Mesothelial cell of epicardium (in vitro differentiated cells): ENCODE data around the gene MGAT5B. TPM values are rescaled to one million over a fixed set of nuclear protein-coding genes. Genes with fewer than 3 reads are reported as not detected.

Source experiments
- DNase-seq, 2 experiments: peaks; one replicate each; pipeline ENCODE4 v3.0.0; 2021; ENCODE audit warnings: low spot score in 2 of 2; ENCODE audit not compliant: unreplicated experiment in 2 of 2
- H3K27ac Mint-ChIP-seq: 2 replicates; pipeline ENCODE4 v1.8.0; 2021; ENCODE audit warnings: mixed read lengths
- H3K27me3 Mint-ChIP-seq: 2 replicates; pipeline ENCODE4 v1.8.0; 2021; ENCODE audit warnings: low read depth, mixed read lengths
- H3K36me3 Mint-ChIP-seq: 2 replicates; pipeline ENCODE4 v1.8.0; 2021; ENCODE audit warnings: mixed read lengths
- H3K4me1 Mint-ChIP-seq: 2 replicates; pipeline ENCODE4 v1.8.0; 2021; ENCODE audit warnings: mixed read lengths
- H3K4me3 Mint-ChIP-seq: 2 replicates; pipeline ENCODE4 v1.8.0; 2021; ENCODE audit warnings: mild to moderate bottlenecking, moderate library complexity, mixed read lengths
- H3K9me3 Mint-ChIP-seq: 2 replicates; pipeline ENCODE4 v1.8.0; 2021; ENCODE audit warnings: mixed read lengths
- total RNA-seq: library from RNA; stranded (reverse); gene quantifications from 3 replicates; pipeline ENCODE4 v1.2.1, GENCODE V29; 2021
- TF ChIP-seq, protein P1 (sequence below): fragments of 200-600 bp; sonication (generic); IDR thresholded peaks from one replicate; pipeline ENCODE4 v1.5.0; 2021; ENCODE audit warnings: antibody characterized with exemption; ENCODE audit not compliant: unreplicated experiment

MGAT5B gene
- total RNA-seq, 1 donor from 2014 or later, result 0.78 TPM

DNA sequence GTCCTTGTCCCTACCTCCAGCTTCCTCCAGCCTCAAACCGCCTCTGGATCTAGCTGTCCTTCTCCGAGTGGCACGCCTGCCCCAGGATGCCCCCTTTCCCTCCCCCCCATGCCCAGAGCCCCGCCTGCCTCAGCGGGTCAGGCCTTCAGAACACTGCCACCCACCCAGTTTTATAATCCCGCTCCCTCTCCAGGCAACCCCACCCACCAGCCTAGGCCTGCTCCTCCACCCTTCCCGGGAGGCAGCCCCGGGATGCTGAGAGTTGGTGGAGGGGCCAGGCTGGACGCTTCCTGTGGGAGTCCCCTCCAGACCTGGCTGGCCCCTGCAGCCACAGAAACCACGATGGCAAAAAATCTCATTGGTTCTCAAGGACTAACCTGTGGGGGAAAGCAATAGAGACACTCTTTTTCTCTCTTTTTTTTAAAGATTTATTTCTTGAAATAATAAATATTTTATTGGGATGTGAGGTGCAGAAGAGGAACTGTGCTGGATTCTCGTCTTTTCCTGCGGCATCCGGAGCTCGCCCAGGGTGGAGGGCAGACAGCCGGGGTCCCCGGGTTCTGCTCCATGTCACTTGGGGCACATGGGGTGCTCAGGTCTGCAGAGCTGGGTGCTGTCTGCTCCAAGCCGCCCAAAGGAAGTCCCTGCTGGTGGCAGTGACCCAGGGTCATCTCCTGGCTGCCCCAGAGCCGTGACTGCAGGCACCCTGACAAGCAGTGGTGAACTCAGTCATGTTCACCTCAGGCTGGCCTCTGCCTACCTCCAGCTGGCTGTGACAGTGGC is 81.9 kb downstream of the MGAT5B start:
- Mint-ChIP-seq H3K27me3 (peaks cover 5% of the 10 kb centered on the region), H3K27ac (no peak overlapping the region), H3K9me3 (no peaks in the 10 kb centered on the region), H3K36me3 (no peaks in the 10 kb centered on the region), H3K4me1 (no peaks in the 10 kb centered on the region), H3K4me3 (no peak overlapping the region)
- no peak for DNase-seq
- TF ChIP-seq, protein P1, sequence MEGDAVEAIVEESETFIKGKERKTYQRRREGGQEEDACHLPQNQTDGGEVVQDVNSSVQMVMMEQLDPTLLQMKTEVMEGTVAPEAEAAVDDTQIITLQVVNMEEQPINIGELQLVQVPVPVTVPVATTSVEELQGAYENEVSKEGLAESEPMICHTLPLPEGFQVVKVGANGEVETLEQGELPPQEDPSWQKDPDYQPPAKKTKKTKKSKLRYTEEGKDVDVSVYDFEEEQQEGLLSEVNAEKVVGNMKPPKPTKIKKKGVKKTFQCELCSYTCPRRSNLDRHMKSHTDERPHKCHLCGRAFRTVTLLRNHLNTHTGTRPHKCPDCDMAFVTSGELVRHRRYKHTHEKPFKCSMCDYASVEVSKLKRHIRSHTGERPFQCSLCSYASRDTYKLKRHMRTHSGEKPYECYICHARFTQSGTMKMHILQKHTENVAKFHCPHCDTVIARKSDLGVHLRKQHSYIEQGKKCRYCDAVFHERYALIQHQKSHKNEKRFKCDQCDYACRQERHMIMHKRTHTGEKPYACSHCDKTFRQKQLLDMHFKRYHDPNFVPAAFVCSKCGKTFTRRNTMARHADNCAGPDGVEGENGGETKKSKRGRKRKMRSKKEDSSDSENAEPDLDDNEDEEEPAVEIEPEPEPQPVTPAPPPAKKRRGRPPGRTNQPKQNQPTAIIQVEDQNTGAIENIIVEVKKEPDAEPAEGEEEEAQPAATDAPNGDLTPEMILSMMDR, result no peak

DNA sequence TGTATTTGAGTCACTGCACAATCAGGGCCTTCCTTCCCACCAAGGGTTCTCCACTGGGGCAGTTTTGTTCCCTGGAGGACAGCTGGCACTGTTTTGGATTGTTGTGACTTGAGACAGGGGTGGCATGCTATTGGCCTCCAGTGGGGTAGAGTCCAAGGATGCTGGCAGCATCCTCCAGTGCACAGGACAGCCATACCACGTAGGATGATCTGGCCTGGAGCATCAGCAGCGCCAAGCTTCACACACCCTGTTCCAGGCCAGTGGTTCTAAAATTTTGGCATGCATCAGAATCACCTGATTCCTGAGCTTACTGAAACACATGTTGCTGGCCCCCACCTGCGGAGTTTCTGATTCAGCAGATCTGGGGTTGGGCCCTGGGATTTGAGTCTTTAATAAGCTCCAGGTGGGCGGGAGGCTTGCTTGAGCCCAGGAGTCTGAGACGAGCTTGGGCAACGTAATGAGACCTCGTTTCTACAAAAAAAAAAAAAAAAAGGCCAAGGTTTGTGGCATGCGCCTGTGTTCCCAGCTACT is 83.2 kb downstream of the MGAT5B start:
- Mint-ChIP-seq H3K4me1 (no peaks in the 10 kb centered on the region), H3K9me3 (no peaks in the 10 kb centered on the region), H3K27me3 (peaks cover 5% of the 10 kb centered on the region), H3K36me3 (no peaks in the 10 kb centered on the region), H3K4me3 (no peak overlapping the region), H3K27ac (no peak overlapping the region)
- TF ChIP-seq, protein P1, result no peak
- DNase-seq, result no peak

DNA sequence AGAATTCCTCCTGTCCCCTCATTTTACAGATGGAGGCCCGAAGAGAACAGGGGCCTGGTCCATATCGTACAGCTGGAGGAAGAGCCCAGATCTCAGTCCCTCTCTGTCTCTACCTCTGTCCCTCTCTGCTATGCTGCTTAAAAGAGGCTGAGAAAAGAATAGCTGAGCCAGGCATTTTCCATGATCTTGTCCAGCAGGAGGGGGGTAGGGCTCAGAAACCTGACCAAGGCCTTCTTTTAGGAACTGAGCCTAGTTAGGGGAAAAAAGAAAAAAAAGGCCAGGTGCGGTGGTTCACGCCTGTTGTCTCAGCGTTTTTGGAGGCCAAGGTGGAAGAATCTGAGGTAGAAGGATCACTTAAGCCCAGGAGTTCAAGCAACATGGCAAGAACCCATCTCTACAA is 84.2 kb downstream of the MGAT5B start:
- Mint-ChIP-seq H3K27ac (no peak overlapping the region), H3K36me3 (no peaks in the 10 kb centered on the region), H3K27me3 (peaks cover 9% of the 10 kb centered on the region), H3K4me3 (no peak overlapping the region), H3K9me3 (no peaks in the 10 kb centered on the region), H3K4me1 (no peaks in the 10 kb centered on the region)
- no peak for DNase-seq
- TF ChIP-seq, protein P1, result no peak

DNA sequence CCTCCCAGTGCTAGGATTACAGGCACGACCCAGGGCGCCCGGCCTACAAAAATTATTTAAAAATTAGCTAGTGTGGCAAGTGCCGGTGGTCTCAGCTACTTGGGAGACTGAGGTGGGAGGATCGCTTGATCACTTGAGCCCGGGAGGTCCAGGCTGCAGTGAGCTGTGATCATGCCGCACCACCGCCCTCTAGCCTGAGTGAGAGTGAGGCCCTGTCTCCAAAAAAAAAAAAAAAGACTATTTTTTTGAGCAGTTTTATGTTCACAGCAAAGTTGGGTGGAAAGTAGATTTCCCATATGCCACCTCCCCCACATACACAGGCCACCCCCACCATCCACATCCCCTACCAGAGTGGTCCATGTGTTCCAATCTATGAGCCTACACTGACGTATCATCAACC is 84.9 kb downstream of the MGAT5B start:
- no peaks in the 10 kb centered on the region for H3K36me3 Mint-ChIP-seq
- DNase-seq, result no peak
- H3K27me3 Mint-ChIP-seq, result peaks cover 14% of the 10 kb centered on the region
- H3K9me3 Mint-ChIP-seq, result no peaks in the 10 kb centered on the region
- TF ChIP-seq, protein P1, result no peak
- H3K27ac Mint-ChIP-seq, result no peak overlapping the region
- no peaks in the 10 kb centered on the region for H3K4me1 Mint-ChIP-seq
- no peak overlapping the region for H3K4me3 Mint-ChIP-seq

DNA sequence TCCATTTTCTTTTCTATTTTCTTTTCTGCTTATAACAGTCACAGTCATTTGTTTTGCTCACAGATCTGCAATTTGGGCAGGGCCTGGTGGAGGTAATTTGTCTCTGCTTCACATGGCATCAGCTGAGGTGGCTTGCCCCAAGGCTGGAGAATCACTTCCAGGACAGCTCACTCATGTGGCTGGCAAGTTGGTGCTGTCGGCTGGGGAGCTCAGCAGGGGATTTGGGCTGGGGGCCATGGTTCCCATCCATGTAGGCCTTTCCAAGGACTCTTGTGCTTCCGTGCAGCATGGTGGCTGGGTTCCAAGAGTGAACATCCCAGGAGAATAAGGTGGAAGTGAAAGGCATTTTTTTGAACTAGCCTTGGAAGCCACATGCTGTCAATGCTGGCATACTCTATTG is 85.7 kb downstream of the MGAT5B start:
- TF ChIP-seq, protein P1, result no peak
- DNase-seq, result no peak
- no peak overlapping the region for H3K4me3 Mint-ChIP-seq
- no peaks in the 10 kb centered on the region for H3K36me3 Mint-ChIP-seq
- H3K9me3 Mint-ChIP-seq, result no peaks in the 10 kb centered on the region
- H3K27me3 Mint-ChIP-seq, result peaks cover 18% of the 10 kb centered on the region
- no peak overlapping the region for H3K27ac Mint-ChIP-seq
- H3K4me1 Mint-ChIP-seq, result no peaks in the 10 kb centered on the region
